H9 (cell line): ENCODE data around the gene ZNF791. TPM values are rescaled to one million over a fixed set of nuclear protein-coding genes. Genes with fewer than 3 reads are reported as not detected.

Source experiments
- DNase-seq: peaks from one replicate; pipeline ENCODE4 v3.0.0-alpha.2; 2017
- H2AFZ ChIP-seq: one replicate; pipeline ENCODE4 v1.6.1; 2013; ENCODE audit warnings: mild to moderate bottlenecking, low read length, control low read depth, moderate library complexity
- H2AK5ac ChIP-seq: 2 replicates; pipeline ENCODE4 v1.6.1; 2013; ENCODE audit warnings: low read length, control low read depth, mixed read lengths; ENCODE audit not compliant: insufficient read length
- H2BK120ac ChIP-seq: one replicate; pipeline ENCODE4 v1.6.1; 2013; ENCODE audit warnings: low read depth, mild to moderate bottlenecking, low read length, control low read depth, inconsistent platforms; ENCODE audit not compliant: poor library complexity, severe bottlenecking
- H2BK12ac ChIP-seq: 2 replicates; pipeline ENCODE4 v1.6.1; 2013; ENCODE audit warnings: low read length, control low read depth, mixed read lengths, low read depth; ENCODE audit not compliant: insufficient read length
- H2BK15ac ChIP-seq: 2 replicates; pipeline ENCODE4 v1.6.1; 2013; ENCODE audit warnings: low read depth, low read length, control low read depth
- H2BK20ac ChIP-seq: one replicate; pipeline ENCODE4 v1.6.1; 2013; ENCODE audit warnings: low read depth, mild to moderate bottlenecking, low read length, control low read depth, inconsistent platforms; ENCODE audit not compliant: poor library complexity, severe bottlenecking
- H2BK5ac ChIP-seq: 2 replicates; pipeline ENCODE4 v1.6.1; 2013; ENCODE audit warnings: low read length, control low read depth, mixed read lengths; ENCODE audit not compliant: insufficient read length
- H3K14ac ChIP-seq: 2 replicates; pipeline ENCODE4 v1.6.1; 2013; ENCODE audit warnings: low read length, control low read depth; ENCODE audit not compliant: insufficient read depth
- H3K18ac ChIP-seq: 2 replicates; pipeline ENCODE4 v1.6.1; 2013; ENCODE audit warnings: low read depth, mild to moderate bottlenecking, mixed read lengths, low read length, control low read depth; ENCODE audit not compliant: insufficient read length
- H3K23ac ChIP-seq: 2 replicates; pipeline ENCODE4 v1.6.1; 2013; ENCODE audit warnings: low read length, control low read depth, mixed read lengths, low read depth; ENCODE audit not compliant: insufficient read length
- H3K23me2 ChIP-seq: 2 replicates; pipeline ENCODE4 v1.6.1; 2013; ENCODE audit warnings: low read depth, mild to moderate bottlenecking, mixed read lengths, low read length, control low read depth; ENCODE audit not compliant: insufficient read length, poor library complexity, severe bottlenecking
- H3K27ac ChIP-seq: 2 replicates; pipeline ENCODE4 v1.5.1; 2013; ENCODE audit warnings: low read length, control low read depth, mixed read lengths, low read depth; ENCODE audit not compliant: insufficient read length
- H3K27me3 ChIP-seq: 2 replicates; pipeline ENCODE4 v1.6.1; 2013; ENCODE audit warnings: low read length, control low read depth, inconsistent platforms; ENCODE audit not compliant: insufficient read depth
- H3K4ac ChIP-seq: 2 replicates; pipeline ENCODE4 v1.6.1; 2013; ENCODE audit warnings: low read depth, mild to moderate bottlenecking, control low read depth, inconsistent platforms, low read length, moderate library complexity
- H3K4me1 ChIP-seq: 2 replicates; pipeline ENCODE4 v1.6.1; 2013; ENCODE audit warnings: low read length, control low read depth, inconsistent platforms; ENCODE audit not compliant: insufficient read depth
- H3K4me2 ChIP-seq: 2 replicates; pipeline ENCODE4 v1.6.1; 2013; ENCODE audit warnings: low read length, control low read depth, mixed read lengths; ENCODE audit not compliant: insufficient read length, insufficient read depth
- H3K56ac ChIP-seq: 2 replicates; pipeline ENCODE4 v1.6.1; 2013; ENCODE audit warnings: low read depth, mild to moderate bottlenecking, mixed read lengths, low read length, control low read depth; ENCODE audit not compliant: insufficient read length
- H3K79me1 ChIP-seq: 2 replicates; pipeline ENCODE4 v1.6.1; 2013; ENCODE audit warnings: low read depth, mild to moderate bottlenecking, moderate library complexity, low read length, control low read depth, inconsistent platforms; ENCODE audit not compliant: insufficient read depth, poor library complexity, severe bottlenecking
- H3K79me2 ChIP-seq: 2 replicates; pipeline ENCODE4 v1.6.1; 2013; ENCODE audit warnings: low read length, control low read depth, inconsistent platforms; ENCODE audit not compliant: insufficient read depth
- H3K9ac ChIP-seq: 2 replicates; pipeline ENCODE4 v1.6.1; 2013; ENCODE audit warnings: low read length, control low read depth, mixed read lengths; ENCODE audit not compliant: insufficient read length; ENCODE audit errors: extremely low read depth
- H3K9me3 ChIP-seq: one replicate; pipeline ENCODE4 v1.6.1; 2013; ENCODE audit warnings: low read depth, low read length, inconsistent platforms; ENCODE audit not compliant: control insufficient read depth
- H3T11ph ChIP-seq: one replicate; pipeline ENCODE4 v1.6.1; 2013; ENCODE audit warnings: mild to moderate bottlenecking, low read length, control low read depth, inconsistent platforms
- H4K20me1 ChIP-seq: one replicate; pipeline ENCODE4 v1.6.1; 2013; ENCODE audit not compliant: control insufficient read depth, insufficient read length, insufficient read depth
- H4K5ac ChIP-seq: 2 replicates; pipeline ENCODE4 v1.6.1; 2013; ENCODE audit warnings: low read depth, mild to moderate bottlenecking, mixed read lengths, low read length, control low read depth; ENCODE audit not compliant: insufficient read length
- H4K8ac ChIP-seq: replicated peaks from 2 replicates; pipeline ENCODE4 v1.6.1; 2013; ENCODE audit warnings: low read length, control low read depth, mixed read lengths, low read depth; ENCODE audit not compliant: insufficient read length
- H4K91ac ChIP-seq: 2 replicates; pipeline ENCODE4 v1.6.1; 2013; ENCODE audit warnings: low read depth, mild to moderate bottlenecking, moderate library complexity, mixed read lengths, low read length, control low read depth; ENCODE audit not compliant: insufficient read length
- H3K27ac Mint-ChIP-seq, 3 experiments: 2 replicates in 2 of 3; 3 replicates in 1 of 3; pipeline ENCODE4 v1.8.0; 2020 to 2021; ENCODE audit warnings: mixed read lengths in 3 of 3, mild to moderate bottlenecking in 1 of 3, moderate library complexity in 1 of 3
- H3K27me3 Mint-ChIP-seq: 2 replicates; pipeline ENCODE4 v1.8.0; 2021; ENCODE audit warnings: low read depth, mild to moderate bottlenecking, moderate library complexity, mixed read lengths
- H3K36me3 Mint-ChIP-seq, 3 experiments: 2 replicates in 2 of 3; 3 replicates in 1 of 3; pipeline ENCODE4 v1.8.0; 2020 to 2021; ENCODE audit warnings: low read depth in 3 of 3, mixed read lengths in 3 of 3; ENCODE audit not compliant: insufficient read depth in 1 of 3
- H3K4me1 Mint-ChIP-seq, 2 experiments: 2 replicates each; pipeline ENCODE4 v1.8.0; 2020; ENCODE audit warnings: mixed read lengths in 2 of 2
- H3K4me3 Mint-ChIP-seq, 2 experiments: 2 replicates in 1 of 2; 3 replicates in 1 of 2; pipeline ENCODE4 v1.8.0; 2020 to 2021; ENCODE audit warnings: mild to moderate bottlenecking in 2 of 2, mixed read lengths in 2 of 2, moderate library complexity in 1 of 2
- H3K9me3 Mint-ChIP-seq, 2 experiments: 2 replicates in 1 of 2; 3 replicates in 1 of 2; pipeline ENCODE4 v1.8.0; 2020; ENCODE audit warnings: mild to moderate bottlenecking in 2 of 2, mixed read lengths in 2 of 2, moderate library complexity in 1 of 2
- WGBS: extraction: QIAGEN DNeasy Blood & Tissue Kit; methylation state at CpG from one replicate; pipeline ENCODE4 v1.1.7; 2013; ENCODE audit warnings: missing lambda C conversion rate, low lambda C conversion rate, mixed read lengths; ENCODE audit not compliant: insufficient read length; ENCODE audit errors: extremely low coverage; 5-methylcytosine and 5-hydroxymethylcytosine counted together
- total RNA-seq: library from RNA; stranded (reverse); gene quantifications from 2 replicates; pipeline ENCODE4 v1.2.1, GENCODE V29; 2021
- TF ChIP-seq, protein P1 (sequence below): fragments of 200-600 bp; sonication (generic); conservative IDR thresholded peaks from 3 replicates; pipeline ENCODE4 v1.8.0; 2021; ENCODE audit warnings: antibody characterized with exemption, mild to moderate bottlenecking

Gene ZNF791
- total RNA-seq, 1 experiment from 2014 or later, result 20.2 TPM

- H3K27me3 Mint-ChIP-seq, result no peaks in the 10 kb centered on the region; the same call in 1 of the 2 replicates
- H3K27ac Mint-ChIP-seq, result no peak overlapping the region
- H3K4me3 Mint-ChIP-seq, result no peak overlapping the region
- H2BK5ac ChIP-seq, result no peak overlapping the region
- H2BK120ac ChIP-seq, result no peak overlapping the region
- no peak overlapping the region for H4K5ac ChIP-seq
- no peak overlapping the region for H3K9ac ChIP-seq
- H2BK15ac ChIP-seq, result no peak overlapping the region
- H2BK20ac ChIP-seq, result no peak overlapping the region
- TF ChIP-seq, protein P1, sequence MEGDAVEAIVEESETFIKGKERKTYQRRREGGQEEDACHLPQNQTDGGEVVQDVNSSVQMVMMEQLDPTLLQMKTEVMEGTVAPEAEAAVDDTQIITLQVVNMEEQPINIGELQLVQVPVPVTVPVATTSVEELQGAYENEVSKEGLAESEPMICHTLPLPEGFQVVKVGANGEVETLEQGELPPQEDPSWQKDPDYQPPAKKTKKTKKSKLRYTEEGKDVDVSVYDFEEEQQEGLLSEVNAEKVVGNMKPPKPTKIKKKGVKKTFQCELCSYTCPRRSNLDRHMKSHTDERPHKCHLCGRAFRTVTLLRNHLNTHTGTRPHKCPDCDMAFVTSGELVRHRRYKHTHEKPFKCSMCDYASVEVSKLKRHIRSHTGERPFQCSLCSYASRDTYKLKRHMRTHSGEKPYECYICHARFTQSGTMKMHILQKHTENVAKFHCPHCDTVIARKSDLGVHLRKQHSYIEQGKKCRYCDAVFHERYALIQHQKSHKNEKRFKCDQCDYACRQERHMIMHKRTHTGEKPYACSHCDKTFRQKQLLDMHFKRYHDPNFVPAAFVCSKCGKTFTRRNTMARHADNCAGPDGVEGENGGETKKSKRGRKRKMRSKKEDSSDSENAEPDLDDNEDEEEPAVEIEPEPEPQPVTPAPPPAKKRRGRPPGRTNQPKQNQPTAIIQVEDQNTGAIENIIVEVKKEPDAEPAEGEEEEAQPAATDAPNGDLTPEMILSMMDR, result no peak
- no peaks in the 10 kb centered on the region for H3K23me2 ChIP-seq
- no peak overlapping the region for H3K23ac ChIP-seq
- no peak overlapping the region for H3T11ph ChIP-seq
- peaks cover 54 to 65% of the 10 kb centered on the region in 2 experiments for H3K9me3 Mint-ChIP-seq
- H3K79me1 ChIP-seq, result no peaks in the 10 kb centered on the region
- no peaks in the 10 kb centered on the region for H3K79me2 ChIP-seq
- H2AFZ ChIP-seq, result no peak overlapping the region
- H2BK12ac ChIP-seq, result no peak overlapping the region
- H3K9me3 ChIP-seq, result peaks cover 38% of the 10 kb centered on the region
- H4K20me1 ChIP-seq, result no peaks in the 10 kb centered on the region
- DNase-seq, result no peak
- no peaks in the 10 kb centered on the region for H3K4me1 Mint-ChIP-seq
- no peaks in the 10 kb centered on the region for H3K27me3 ChIP-seq
- H3K4ac ChIP-seq, result no peak overlapping the region
- no peak overlapping the region for H3K18ac ChIP-seq
- no peak overlapping the region for H4K91ac ChIP-seq
- H3K4me2 ChIP-seq, result no peak overlapping the region
- peaks cover 77 to 89% (median 79%) of the 10 kb centered on the region in 3 experiments for H3K36me3 Mint-ChIP-seq
- no peak overlapping the region for H3K14ac ChIP-seq
- no peak overlapping the region for H4K8ac ChIP-seq
- no CpG with 5 or more reads among the region's 8 CpGs for WGBS
- no peak overlapping the region for H3K27ac ChIP-seq
- no peaks in the 10 kb centered on the region for H3K4me1 ChIP-seq
- no peak overlapping the region for H3K56ac ChIP-seq
- no peak overlapping the region for H2AK5ac ChIP-seq
Observed at GRCh38 chr19:12626958-12627357, 16.2 kb downstream of the ZNF791 start.
